ENCODE results near the gene SLC6A12. TPM values are rescaled to one million over a fixed set of nuclear protein-coding genes. Genes with fewer than 3 reads are reported as not detected.
"Not testable (repeated sequence)": the region's sequence is repeated elsewhere in the genome, so short reads cannot be mapped to it uniquely, and the experiment has no call there.

SLC6A12 gene
- total RNA-seq, 2 experiments from 2014 or later: not detected

DNA sequence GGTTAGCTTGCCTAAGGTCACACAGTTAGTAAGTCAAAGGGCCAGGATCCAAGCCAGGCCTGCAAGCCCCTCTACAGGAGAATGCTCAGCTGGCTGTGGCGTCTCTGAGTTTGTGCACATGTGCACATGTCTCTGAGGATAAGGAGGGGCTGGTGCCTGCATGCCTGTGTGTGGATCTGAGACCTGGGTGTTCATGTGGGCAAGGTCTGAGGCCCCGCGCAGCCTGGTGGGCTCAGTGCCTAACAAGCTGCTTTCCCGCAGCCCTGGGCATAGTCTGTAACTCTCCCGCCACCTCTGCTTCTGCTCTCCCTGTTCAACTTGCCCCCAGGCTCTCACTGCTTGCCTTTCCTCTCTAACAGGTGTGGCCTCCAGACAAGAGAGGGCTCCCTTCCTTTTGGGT lies 4.3 kb upstream of the SLC6A12 start:
- no peak for ATAC-seq (ENCODE audit: poor library complexity)
- H3K4me3 Mint-ChIP-seq: no peak overlapping the region
- no peak overlapping the region for H3K27ac Mint-ChIP-seq
- DNase-seq: no peak
- H3K4me1 ChIP-seq (ENCODE audit: insufficient read depth, low read length): no peaks in the 10 kb centered on the region
- no peaks in the 10 kb centered on the region for H3K4me1 Mint-ChIP-seq (ENCODE audit: low read depth)
- H3K27me3 ChIP-seq (ENCODE audit: control insufficient read depth in 1 of 2, insufficient read depth in 2 of 2, low read length in 2 of 2): peaks cover 9 to 14% of the 10 kb centered on the region in 2 experiments
- no peaks in the 10 kb centered on the region for H3K36me3 Mint-ChIP-seq (ENCODE audit: low read depth)
- CTCF ChIA-PET: no interaction called here
- TF ChIP-seq, protein P1, sequence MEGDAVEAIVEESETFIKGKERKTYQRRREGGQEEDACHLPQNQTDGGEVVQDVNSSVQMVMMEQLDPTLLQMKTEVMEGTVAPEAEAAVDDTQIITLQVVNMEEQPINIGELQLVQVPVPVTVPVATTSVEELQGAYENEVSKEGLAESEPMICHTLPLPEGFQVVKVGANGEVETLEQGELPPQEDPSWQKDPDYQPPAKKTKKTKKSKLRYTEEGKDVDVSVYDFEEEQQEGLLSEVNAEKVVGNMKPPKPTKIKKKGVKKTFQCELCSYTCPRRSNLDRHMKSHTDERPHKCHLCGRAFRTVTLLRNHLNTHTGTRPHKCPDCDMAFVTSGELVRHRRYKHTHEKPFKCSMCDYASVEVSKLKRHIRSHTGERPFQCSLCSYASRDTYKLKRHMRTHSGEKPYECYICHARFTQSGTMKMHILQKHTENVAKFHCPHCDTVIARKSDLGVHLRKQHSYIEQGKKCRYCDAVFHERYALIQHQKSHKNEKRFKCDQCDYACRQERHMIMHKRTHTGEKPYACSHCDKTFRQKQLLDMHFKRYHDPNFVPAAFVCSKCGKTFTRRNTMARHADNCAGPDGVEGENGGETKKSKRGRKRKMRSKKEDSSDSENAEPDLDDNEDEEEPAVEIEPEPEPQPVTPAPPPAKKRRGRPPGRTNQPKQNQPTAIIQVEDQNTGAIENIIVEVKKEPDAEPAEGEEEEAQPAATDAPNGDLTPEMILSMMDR (IDR thresholded peaks at IDR 0.05): no peak
- no peak overlapping the region for H3K4me3 ChIP-seq (ENCODE audit: low read length)
- no peaks in the 10 kb centered on the region for H3K36me3 ChIP-seq (ENCODE audit: insufficient read depth, low read length)
- no peaks in the 10 kb centered on the region for H3K9me3 Mint-ChIP-seq
- intact Hi-C loops (cut with DNase I, micrococcal nuclease): no loop called here
- peaks cover 11% of the 10 kb centered on the region for H3K27me3 Mint-ChIP-seq
- POLR2A ChIA-PET: no interaction called here
- no peak overlapping the region for H3K27ac ChIP-seq (ENCODE audit: low read depth in 1 of 2, low read length in 2 of 2)
- peaks cover 0 to 3% of the 10 kb centered on the region in 2 experiments for H3K9me3 ChIP-seq (ENCODE audit: control insufficient read depth in 1 of 2, insufficient read depth in 1 of 2, low read length in 2 of 2)

DNA sequence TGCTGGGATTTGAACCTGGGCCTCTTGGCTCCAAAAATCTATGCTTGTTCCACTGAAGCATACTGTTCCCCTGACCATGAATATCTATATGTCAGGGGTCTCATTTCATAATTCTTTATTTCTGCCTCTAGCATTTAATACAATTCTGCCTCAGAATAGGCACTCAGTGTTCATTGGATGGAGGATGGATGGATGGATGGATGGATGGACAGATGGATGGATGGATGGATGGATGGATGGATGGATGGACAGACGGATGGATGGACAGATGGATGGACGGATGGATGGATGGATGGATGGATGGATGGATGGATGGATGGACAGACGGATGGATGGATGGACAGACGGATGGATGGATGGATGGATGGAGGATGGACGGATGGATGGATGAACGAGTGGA lies 3.1 kb upstream of the SLC6A12 start:
- intact Hi-C loops (cut with DNase I, micrococcal nuclease); ATAC-seq (ENCODE audit: poor library complexity); H3K36me3 ChIP-seq (ENCODE audit: insufficient read depth, low read length); H3K36me3 Mint-ChIP-seq (ENCODE audit: low read depth); DNase-seq; H3K27ac Mint-ChIP-seq; H3K4me1 ChIP-seq (ENCODE audit: insufficient read depth, low read length); H3K4me3 Mint-ChIP-seq; H3K4me1 Mint-ChIP-seq (ENCODE audit: low read depth); CTCF ChIA-PET; H3K27ac ChIP-seq (ENCODE audit: low read depth in 1 of 2, low read length in 2 of 2); H3K9me3 ChIP-seq (ENCODE audit: control insufficient read depth in 1 of 2, insufficient read depth in 1 of 2, low read length in 2 of 2); H3K4me3 ChIP-seq (ENCODE audit: low read length); H3K9me3 Mint-ChIP-seq; POLR2A ChIA-PET: not testable (repeated sequence)
- peaks cover 12 to 20% of the 10 kb centered on the region in 2 experiments for H3K27me3 ChIP-seq (ENCODE audit: control insufficient read depth in 1 of 2, insufficient read depth in 2 of 2, low read length in 2 of 2)
- peaks cover 19% of the 10 kb centered on the region for H3K27me3 Mint-ChIP-seq

DNA sequence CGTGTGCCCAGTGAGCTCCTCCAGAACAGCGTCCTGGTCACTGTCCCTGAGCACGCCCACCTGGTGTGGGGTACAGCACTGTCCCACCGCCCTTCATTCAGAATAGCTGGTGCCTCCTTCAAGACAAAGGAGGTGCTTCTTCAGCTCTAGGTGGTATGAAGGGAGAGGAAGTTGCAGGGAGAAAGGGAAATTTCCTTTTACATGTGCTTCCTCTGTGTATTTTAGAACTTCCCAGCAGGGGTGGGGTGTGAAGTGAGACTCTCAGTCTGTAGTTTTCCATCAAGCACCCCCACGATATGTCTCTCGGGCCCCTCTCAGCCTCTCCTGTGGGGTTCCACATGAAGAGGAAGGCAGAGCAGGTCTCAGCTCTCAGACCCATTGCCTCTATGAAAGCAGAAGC lies 1.2 kb upstream of the SLC6A12 start:
- peaks cover 35% of the 10 kb centered on the region for H3K27me3 Mint-ChIP-seq
- Histone ChIP-seq H3K27ac (ENCODE audit: low read depth in 1 of 2, low read length in 2 of 2) (no peak overlapping the region), H3K4me3 (ENCODE audit: low read length) (no peak overlapping the region), H3K36me3 (ENCODE audit: insufficient read depth, low read length) (no peaks in the 10 kb centered on the region), H3K4me1 (ENCODE audit: insufficient read depth, low read length) (no peaks in the 10 kb centered on the region), H3K27me3 (ENCODE audit: control insufficient read depth in 1 of 2, insufficient read depth in 2 of 2, low read length in 2 of 2) (peaks cover 14 to 31% of the 10 kb centered on the region in 2 experiments), H3K9me3 (ENCODE audit: control insufficient read depth in 1 of 2, insufficient read depth in 1 of 2, low read length in 2 of 2) (peaks cover 0 to 5% of the 10 kb centered on the region in 2 experiments)
- H3K9me3 Mint-ChIP-seq: no peaks in the 10 kb centered on the region
- no peak overlapping the region for H3K27ac Mint-ChIP-seq
- TF ChIP-seq, protein P1 (IDR thresholded peaks at IDR 0.05): no peak
- CTCF ChIA-PET: no interaction called here
- intact Hi-C loops (cut with DNase I, micrococcal nuclease): no loop called here
- no peak for DNase-seq
- H3K36me3 Mint-ChIP-seq (ENCODE audit: low read depth): no peaks in the 10 kb centered on the region
- ATAC-seq (ENCODE audit: poor library complexity): no peak
- POLR2A ChIA-PET: no interaction called here
- no peaks in the 10 kb centered on the region for H3K4me1 Mint-ChIP-seq (ENCODE audit: low read depth)
- no peak overlapping the region for H3K4me3 Mint-ChIP-seq

DNA sequence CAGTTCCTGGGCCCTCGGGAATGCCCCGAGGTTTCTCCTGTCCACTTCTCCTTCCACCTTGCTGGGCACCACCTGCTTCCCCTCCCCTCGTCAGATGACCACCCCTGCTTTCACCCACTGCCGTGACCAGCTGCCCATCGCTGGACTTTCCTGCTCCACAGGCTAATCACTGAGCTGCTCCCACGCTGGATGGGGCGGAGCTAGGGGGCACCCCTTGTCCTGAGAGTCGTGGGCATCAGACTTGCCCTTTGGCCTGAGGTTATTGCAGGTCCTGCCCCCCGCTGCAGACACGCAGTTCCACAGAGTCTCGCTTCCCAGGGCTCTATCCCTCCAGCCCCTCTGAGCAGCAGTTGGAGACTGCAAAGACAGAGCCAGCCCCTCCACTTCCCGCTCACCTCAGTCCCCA lies 427 bp downstream of the SLC6A12 start:
- Histone ChIP-seq H3K9me3 (ENCODE audit: control insufficient read depth in 1 of 2, insufficient read depth in 1 of 2, low read length in 2 of 2) (peaks cover 0 to 5% of the 10 kb centered on the region in 2 experiments), H3K4me1 (ENCODE audit: insufficient read depth, low read length) (no peaks in the 10 kb centered on the region), H3K27me3 (ENCODE audit: control insufficient read depth in 1 of 2, insufficient read depth in 2 of 2, low read length in 2 of 2) (peaks cover 14 to 31% of the 10 kb centered on the region in 2 experiments), H3K27ac (ENCODE audit: low read depth in 1 of 2, low read length in 2 of 2) (no peak overlapping the region), H3K4me3 (ENCODE audit: low read length) (no peak overlapping the region), H3K36me3 (ENCODE audit: insufficient read depth, low read length) (no peaks in the 10 kb centered on the region)
- Mint-ChIP-seq H3K27ac (no peak overlapping the region), H3K27me3 (peaks cover 46% of the 10 kb centered on the region), H3K9me3 (no peaks in the 10 kb centered on the region), H3K36me3 (ENCODE audit: low read depth) (no peaks in the 10 kb centered on the region), H3K4me3 (no peak overlapping the region), H3K4me1 (ENCODE audit: low read depth) (no peaks in the 10 kb centered on the region)
- DNase-seq: no peak
- CTCF ChIA-PET: no interaction called here
- intact Hi-C loops (cut with DNase I, micrococcal nuclease): no loop called here
- POLR2A ChIA-PET: no interaction called here
- ATAC-seq (ENCODE audit: poor library complexity): no peak
- TF ChIP-seq, protein P1 (IDR thresholded peaks at IDR 0.05): no peak
